Glutamatergic neuron (in vitro differentiated cells): ENCODE measurements around the gene MSL3. TPM values are rescaled to one million over a fixed set of nuclear protein-coding genes. Genes with fewer than 3 reads are reported as not detected.

ENCODE experiments used
- DNase-seq: peaks from one replicate; pipeline ENCODE4 v3.0.0; 2022
- H3K27ac Mint-ChIP-seq: one replicate; pipeline ENCODE4 v1.8.0; 2020; ENCODE audit warnings: mild to moderate bottlenecking, mixed read lengths, inconsistent platforms; ENCODE audit not compliant: unreplicated experiment
- H3K27me3 Mint-ChIP-seq: one replicate; pipeline ENCODE4 v1.8.0; 2020; ENCODE audit warnings: mild to moderate bottlenecking, moderate library complexity, mixed read lengths, inconsistent platforms; ENCODE audit not compliant: unreplicated experiment
- H3K36me3 Mint-ChIP-seq: one replicate; pipeline ENCODE4 v1.8.0; 2020; ENCODE audit warnings: mild to moderate bottlenecking, mixed read lengths, inconsistent platforms; ENCODE audit not compliant: unreplicated experiment
- H3K4me1 Mint-ChIP-seq: one replicate; pipeline ENCODE4 v1.8.0; 2020; ENCODE audit warnings: mild to moderate bottlenecking, low read depth, mixed read lengths, inconsistent platforms; ENCODE audit not compliant: unreplicated experiment
- H3K4me3 Mint-ChIP-seq: one replicate; pipeline ENCODE4 v1.8.0; 2020; ENCODE audit warnings: mild to moderate bottlenecking, mixed read lengths, inconsistent platforms; ENCODE audit not compliant: unreplicated experiment
- H3K9me3 Mint-ChIP-seq: one replicate; pipeline ENCODE4 v1.8.0; 2020; ENCODE audit warnings: mild to moderate bottlenecking, moderate library complexity, mixed read lengths, inconsistent platforms; ENCODE audit not compliant: unreplicated experiment
- total RNA-seq: library from RNA; stranded (reverse); fragmentation: NEBNext Ultra II Directional; extraction: Animal tissue kit (Norgen Biotek cat#: 25700); gene quantifications from one replicate; pipeline ENCODE4 v1.2.1, GENCODE V29; 2021; ENCODE audit not compliant: unreplicated experiment
- TF ChIP-seq, protein P1 (sequence below): fragments of 200-600 bp; sonication (generic); IDR thresholded peaks from one replicate; pipeline ENCODE4 v1.5.0; 2021; ENCODE audit not compliant: partially characterized antibody, unreplicated experiment

The MSL3 gene
- total RNA-seq, 1 donor from 2014 or later: 25.5 TPM

GRCh38 chrX:11728556-11728955, 29.5 kb upstream of the MSL3 start:
- DNase-seq: no peak
- H3K36me3 Mint-ChIP-seq: no peaks in the 10 kb centered on the region
- no peaks in the 10 kb centered on the region for H3K9me3 Mint-ChIP-seq
- no peak overlapping the region for H3K27ac Mint-ChIP-seq
- H3K4me1 Mint-ChIP-seq: no peaks in the 10 kb centered on the region
- no peaks in the 10 kb centered on the region for H3K27me3 Mint-ChIP-seq
- no peak overlapping the region for H3K4me3 Mint-ChIP-seq
- TF ChIP-seq, protein P1, sequence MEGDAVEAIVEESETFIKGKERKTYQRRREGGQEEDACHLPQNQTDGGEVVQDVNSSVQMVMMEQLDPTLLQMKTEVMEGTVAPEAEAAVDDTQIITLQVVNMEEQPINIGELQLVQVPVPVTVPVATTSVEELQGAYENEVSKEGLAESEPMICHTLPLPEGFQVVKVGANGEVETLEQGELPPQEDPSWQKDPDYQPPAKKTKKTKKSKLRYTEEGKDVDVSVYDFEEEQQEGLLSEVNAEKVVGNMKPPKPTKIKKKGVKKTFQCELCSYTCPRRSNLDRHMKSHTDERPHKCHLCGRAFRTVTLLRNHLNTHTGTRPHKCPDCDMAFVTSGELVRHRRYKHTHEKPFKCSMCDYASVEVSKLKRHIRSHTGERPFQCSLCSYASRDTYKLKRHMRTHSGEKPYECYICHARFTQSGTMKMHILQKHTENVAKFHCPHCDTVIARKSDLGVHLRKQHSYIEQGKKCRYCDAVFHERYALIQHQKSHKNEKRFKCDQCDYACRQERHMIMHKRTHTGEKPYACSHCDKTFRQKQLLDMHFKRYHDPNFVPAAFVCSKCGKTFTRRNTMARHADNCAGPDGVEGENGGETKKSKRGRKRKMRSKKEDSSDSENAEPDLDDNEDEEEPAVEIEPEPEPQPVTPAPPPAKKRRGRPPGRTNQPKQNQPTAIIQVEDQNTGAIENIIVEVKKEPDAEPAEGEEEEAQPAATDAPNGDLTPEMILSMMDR: no peak

DNA sequence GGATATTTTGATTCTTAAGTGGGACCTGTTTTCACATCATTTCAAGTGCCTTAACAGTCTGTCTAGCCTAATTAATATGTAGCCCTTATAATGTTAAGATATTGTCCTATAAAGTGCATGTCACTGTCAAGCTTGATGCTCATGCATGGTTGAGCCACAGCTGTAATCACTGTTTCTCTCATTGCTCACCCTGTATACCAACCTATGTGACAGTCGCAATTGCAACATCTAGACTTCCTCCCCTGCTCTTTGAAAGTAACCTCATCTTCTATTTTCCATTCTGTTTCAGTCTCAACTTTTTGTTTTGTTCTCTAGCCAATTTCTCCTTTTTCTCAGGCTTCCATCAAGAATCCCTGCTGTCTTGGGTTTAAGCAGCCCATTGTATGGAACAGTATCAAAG, 24.4 kb upstream of the MSL3 start:
- H3K9me3 Mint-ChIP-seq: no peaks in the 10 kb centered on the region
- H3K27me3 Mint-ChIP-seq: no peaks in the 10 kb centered on the region
- no peak overlapping the region for H3K27ac Mint-ChIP-seq
- H3K36me3 Mint-ChIP-seq: no peaks in the 10 kb centered on the region
- no peak for DNase-seq
- TF ChIP-seq, protein P1: no peak
- no peak overlapping the region for H3K4me3 Mint-ChIP-seq
- H3K4me1 Mint-ChIP-seq: peaks cover 3% of the 10 kb centered on the region

DNA sequence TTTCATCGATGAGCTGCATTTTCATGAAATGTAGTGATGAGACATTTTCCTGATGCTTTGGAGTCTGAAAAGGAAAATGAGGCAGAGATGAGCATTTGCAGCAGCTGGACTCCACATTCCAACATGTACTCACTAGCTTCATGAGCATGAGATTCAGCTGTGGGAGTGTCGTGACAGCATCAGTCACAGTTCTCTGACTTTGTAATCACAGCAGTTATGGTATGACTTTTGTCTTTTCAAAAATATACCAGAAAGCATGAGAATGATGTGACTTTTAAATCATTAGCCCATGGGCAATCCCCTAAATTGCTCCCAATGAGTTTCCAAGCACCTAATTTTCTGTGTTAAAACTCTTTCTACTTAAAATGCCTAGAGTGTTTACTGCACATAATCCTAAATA, 18.3 kb upstream of the MSL3 start:
- TF ChIP-seq, protein P1: no peak
- DNase-seq: no peak
- no peaks in the 10 kb centered on the region for H3K36me3 Mint-ChIP-seq

DNA sequence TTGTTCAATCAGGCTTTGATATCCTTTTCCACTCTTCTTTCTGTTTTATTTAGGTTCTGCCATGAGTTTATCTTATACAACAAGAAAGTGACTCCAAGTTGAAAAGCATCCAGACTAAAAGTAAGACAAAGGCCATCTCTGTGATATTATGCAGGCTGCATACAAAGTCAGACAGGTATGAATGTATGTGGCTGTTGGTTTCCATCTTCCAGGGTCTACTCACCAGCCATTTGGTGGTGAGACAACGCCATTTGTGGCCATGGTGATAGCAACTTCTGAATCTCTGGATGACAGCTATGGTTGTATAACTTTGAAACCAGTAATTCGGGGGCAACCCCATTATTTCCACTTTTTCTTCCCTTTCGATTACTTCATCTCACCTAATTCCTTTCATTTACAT, 17.2 kb upstream of the MSL3 start:
- Mint-ChIP-seq H3K4me1 (peaks cover 2% of the 10 kb centered on the region), H3K27me3 (no peaks in the 10 kb centered on the region), H3K27ac (no peak overlapping the region), H3K9me3 (no peaks in the 10 kb centered on the region), H3K4me3 (no peak overlapping the region), H3K36me3 (no peaks in the 10 kb centered on the region)
- TF ChIP-seq, protein P1: no peak
- DNase-seq: no peak

More for the DNA sequence above, 18.3 kb upstream of the MSL3 start:
- Mint-ChIP-seq H3K9me3 (no peaks in the 10 kb centered on the region), H3K27me3 (no peaks in the 10 kb centered on the region), H3K4me3 (no peak overlapping the region), H3K27ac (no peak overlapping the region), H3K4me1 (peaks cover 3% of the 10 kb centered on the region)

DNA sequence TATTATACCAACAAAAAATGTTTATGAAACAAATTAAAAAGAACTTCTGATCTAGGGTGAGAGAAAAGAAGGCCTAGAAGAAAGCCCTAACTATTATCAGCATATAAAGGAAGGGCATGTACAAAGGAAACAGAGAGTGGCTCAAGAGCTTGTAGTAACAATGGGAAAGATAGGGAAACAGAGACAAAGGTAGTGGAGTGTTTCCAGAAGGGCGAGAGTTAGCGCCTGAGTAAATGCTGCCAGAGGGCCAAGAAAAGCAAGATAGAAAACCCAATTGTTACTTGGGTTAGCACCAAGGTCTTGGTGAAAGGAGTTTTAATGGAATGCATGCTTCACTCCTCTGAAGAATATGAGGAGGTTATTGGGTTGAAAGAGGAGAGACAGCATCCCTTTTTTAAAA, 16.5 kb upstream of the MSL3 start:
- TF ChIP-seq, protein P1: no peak
- Mint-ChIP-seq H3K27ac (no peak overlapping the region), H3K4me3 (no peak overlapping the region), H3K9me3 (no peaks in the 10 kb centered on the region), H3K27me3 (no peaks in the 10 kb centered on the region), H3K4me1 (peaks cover under 1% of the 10 kb centered on the region), H3K36me3 (no peaks in the 10 kb centered on the region)
- DNase-seq: no peak
